ENCODE results near the gene PRPSAP2. TPM values are rescaled to one million over a fixed set of nuclear protein-coding genes. Genes with fewer than 3 reads are reported as not detected.

Gene PRPSAP2
- total RNA-seq, 1 donor from 2014 or later = 50.6 TPM

GRCh38 chr17:18966831-18967624 is 109.1 kb downstream of the PRPSAP2 start:
- H3K27ac ChIP-seq (ENCODE audit: low read depth, low read length) = no peak overlapping the region
- H3K4me3 Mint-ChIP-seq (ENCODE audit: unreplicated experiment) = no peak overlapping the region
- peaks cover 2% of the 10 kb centered on the region for H3K79me2 ChIP-seq (ENCODE audit: insufficient read depth, low read length)
- TF ChIP-seq EZH2 (IDR thresholded peaks at IDR 0.05; ENCODE audit: insufficient read depth, low read length) = no peak
- TF ChIP-seq CTCF (IDR thresholded peaks at IDR 0.05; ENCODE audit: insufficient read depth, low read depth, low read length) = no peak
- peaks cover 3% of the 10 kb centered on the region for H3K36me3 ChIP-seq (ENCODE audit: insufficient read depth, low read length)
- H3K4me2 ChIP-seq (ENCODE audit: low read length) = no peak overlapping the region
- no peaks in the 10 kb centered on the region for H3K27me3 Mint-ChIP-seq (ENCODE audit: low read depth, unreplicated experiment)
- H3K27me3 ChIP-seq (ENCODE audit: insufficient read depth, low read length) = no peaks in the 10 kb centered on the region
- H3K9me3 ChIP-seq (ENCODE audit: insufficient read depth, low read depth, low read length) = no peaks in the 10 kb centered on the region
- no peak overlapping the region for H2AFZ ChIP-seq (ENCODE audit: low read depth, low read length)
- no peak for DNase-seq (ENCODE audit: low read depth)
- H3K9ac ChIP-seq (ENCODE audit: low read length) = no peak overlapping the region
- H3K36me3 Mint-ChIP-seq (ENCODE audit: low read depth, unreplicated experiment) = no peaks in the 10 kb centered on the region
- H3K4me1 ChIP-seq (ENCODE audit: insufficient read depth, low read length) = peaks cover 20% of the 10 kb centered on the region
- H3K27ac Mint-ChIP-seq (ENCODE audit: unreplicated experiment) = no peak overlapping the region
- H4K20me1 ChIP-seq (ENCODE audit: insufficient read depth, low read length) = no peaks in the 10 kb centered on the region
- H3K9me3 Mint-ChIP-seq (ENCODE audit: unreplicated experiment) = no peaks in the 10 kb centered on the region
- H3K4me3 ChIP-seq (ENCODE audit: insufficient read depth, low read depth, low read length) = no peak overlapping the region
- no peak for FAIRE-seq
- H3K4me1 Mint-ChIP-seq (ENCODE audit: low read depth, unreplicated experiment) = peaks cover 14% of the 10 kb centered on the region

- Mint-ChIP-seq H3K27me3 (ENCODE audit: low read depth, unreplicated experiment) (no peaks in the 10 kb centered on the region), H3K9me3 (ENCODE audit: unreplicated experiment) (no peaks in the 10 kb centered on the region), H3K36me3 (ENCODE audit: low read depth, unreplicated experiment) (no peaks in the 10 kb centered on the region), H3K27ac (ENCODE audit: unreplicated experiment) (no peak overlapping the region), H3K4me1 (ENCODE audit: low read depth, unreplicated experiment) (peaks cover 5% of the 10 kb centered on the region), H3K4me3 (ENCODE audit: unreplicated experiment) (no peak overlapping the region)
- Histone ChIP-seq H4K20me1 (ENCODE audit: insufficient read depth, low read length) (peaks cover 2% of the 10 kb centered on the region), H3K4me1 (ENCODE audit: insufficient read depth, low read length) (peaks cover 12% of the 10 kb centered on the region), H3K4me2 (ENCODE audit: low read length) (no peak overlapping the region), H3K9me3 (ENCODE audit: insufficient read depth, low read depth, low read length) (no peaks in the 10 kb centered on the region), H3K36me3 (ENCODE audit: insufficient read depth, low read length) (peaks cover 3% of the 10 kb centered on the region), H2AFZ (ENCODE audit: low read depth, low read length) (no peak overlapping the region), H3K4me3 (ENCODE audit: insufficient read depth, low read depth, low read length) (no peak overlapping the region), H3K27me3 (ENCODE audit: insufficient read depth, low read length) (no peaks in the 10 kb centered on the region), H3K9ac (ENCODE audit: low read length) (no peak overlapping the region), H3K27ac (ENCODE audit: low read depth, low read length) (no peak overlapping the region), H3K79me2 (ENCODE audit: insufficient read depth, low read length) (peaks cover 4% of the 10 kb centered on the region)
- TF ChIP-seq CTCF (IDR thresholded peaks at IDR 0.05; ENCODE audit: insufficient read depth, low read depth, low read length) (no peak), EZH2 (IDR thresholded peaks at IDR 0.05; ENCODE audit: insufficient read depth, low read length) (no peak)
- DNase-seq (ENCODE audit: low read depth) (no peak), FAIRE-seq (no peak)
Observed at GRCh38 chr17:18967916-18968315, 110.0 kb downstream of the PRPSAP2 start.

DNA sequence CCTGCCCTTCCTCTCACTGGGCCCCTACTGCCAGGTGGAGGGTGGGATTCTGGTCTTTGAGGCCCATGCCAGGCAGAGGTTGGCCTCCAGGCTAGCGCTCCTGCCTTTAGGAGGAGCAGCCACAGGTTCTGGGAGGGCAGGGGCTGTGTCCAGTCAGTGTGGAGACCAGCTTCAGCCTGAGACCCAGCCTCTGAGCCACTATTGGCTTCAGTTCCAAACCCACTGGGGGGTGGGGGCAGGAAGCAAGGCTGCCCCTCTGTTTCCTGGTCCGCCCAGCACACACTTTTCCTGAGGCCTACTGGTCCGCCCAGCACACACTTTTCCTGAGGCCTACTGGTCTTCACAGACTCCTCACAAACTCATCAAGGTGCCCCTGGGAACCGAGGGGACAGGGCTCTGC is 110.4 kb downstream of the PRPSAP2 start:
- H3K36me3 Mint-ChIP-seq (ENCODE audit: low read depth, unreplicated experiment) = no peaks in the 10 kb centered on the region
- DNase-seq (ENCODE audit: low read depth) (no peak), FAIRE-seq (no peak)
- no peaks in the 10 kb centered on the region for H3K9me3 Mint-ChIP-seq (ENCODE audit: unreplicated experiment)
- Histone ChIP-seq H3K27me3 (ENCODE audit: insufficient read depth, low read length) (no peaks in the 10 kb centered on the region), H3K4me1 (ENCODE audit: insufficient read depth, low read length) (peaks cover 8% of the 10 kb centered on the region), H3K9me3 (ENCODE audit: insufficient read depth, low read depth, low read length) (no peaks in the 10 kb centered on the region), H3K4me3 (ENCODE audit: insufficient read depth, low read depth, low read length) (no peak overlapping the region), H3K4me2 (ENCODE audit: low read length) (no peak overlapping the region), H3K79me2 (ENCODE audit: insufficient read depth, low read length) (peaks cover 4% of the 10 kb centered on the region), H3K27ac (ENCODE audit: low read depth, low read length) (no peak overlapping the region), H4K20me1 (ENCODE audit: insufficient read depth, low read length) (peaks cover 7% of the 10 kb centered on the region), H2AFZ (ENCODE audit: low read depth, low read length) (no peak overlapping the region), H3K9ac (ENCODE audit: low read length) (no peak overlapping the region), H3K36me3 (ENCODE audit: insufficient read depth, low read length) (peaks cover 3% of the 10 kb centered on the region)
- no peak overlapping the region for H3K27ac Mint-ChIP-seq (ENCODE audit: unreplicated experiment)
- H3K4me3 Mint-ChIP-seq (ENCODE audit: unreplicated experiment) = no peak overlapping the region
- no peaks in the 10 kb centered on the region for H3K27me3 Mint-ChIP-seq (ENCODE audit: low read depth, unreplicated experiment)
- TF ChIP-seq CTCF (IDR thresholded peaks at IDR 0.05; ENCODE audit: insufficient read depth, low read depth, low read length) (no peak), EZH2 (IDR thresholded peaks at IDR 0.05; ENCODE audit: insufficient read depth, low read length) (no peak)
- H3K4me1 Mint-ChIP-seq (ENCODE audit: low read depth, unreplicated experiment) = peaks cover 4% of the 10 kb centered on the region
